ENCODE measurements around the gene COL4A4.

DNA sequence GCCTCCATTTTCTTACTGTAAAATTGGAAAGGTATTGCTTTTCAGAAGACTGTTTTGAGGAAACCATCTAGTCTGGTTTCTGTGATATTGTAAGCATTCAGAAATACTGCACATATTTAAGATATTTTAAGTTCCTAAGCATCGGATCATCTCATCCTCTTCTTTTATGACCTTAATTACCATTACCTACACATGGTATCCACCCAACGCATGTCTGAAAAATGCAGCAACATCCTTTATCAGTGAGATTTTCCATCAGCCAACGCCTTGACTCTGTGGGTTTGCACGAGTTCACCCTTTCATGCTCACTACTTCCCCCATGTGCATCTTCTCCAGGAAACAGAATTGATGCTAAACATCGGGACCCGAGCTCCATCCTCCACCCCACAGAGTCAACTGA, 84.3 kb downstream of the COL4A4 start:
- TF ChIP-seq, protein P1, sequence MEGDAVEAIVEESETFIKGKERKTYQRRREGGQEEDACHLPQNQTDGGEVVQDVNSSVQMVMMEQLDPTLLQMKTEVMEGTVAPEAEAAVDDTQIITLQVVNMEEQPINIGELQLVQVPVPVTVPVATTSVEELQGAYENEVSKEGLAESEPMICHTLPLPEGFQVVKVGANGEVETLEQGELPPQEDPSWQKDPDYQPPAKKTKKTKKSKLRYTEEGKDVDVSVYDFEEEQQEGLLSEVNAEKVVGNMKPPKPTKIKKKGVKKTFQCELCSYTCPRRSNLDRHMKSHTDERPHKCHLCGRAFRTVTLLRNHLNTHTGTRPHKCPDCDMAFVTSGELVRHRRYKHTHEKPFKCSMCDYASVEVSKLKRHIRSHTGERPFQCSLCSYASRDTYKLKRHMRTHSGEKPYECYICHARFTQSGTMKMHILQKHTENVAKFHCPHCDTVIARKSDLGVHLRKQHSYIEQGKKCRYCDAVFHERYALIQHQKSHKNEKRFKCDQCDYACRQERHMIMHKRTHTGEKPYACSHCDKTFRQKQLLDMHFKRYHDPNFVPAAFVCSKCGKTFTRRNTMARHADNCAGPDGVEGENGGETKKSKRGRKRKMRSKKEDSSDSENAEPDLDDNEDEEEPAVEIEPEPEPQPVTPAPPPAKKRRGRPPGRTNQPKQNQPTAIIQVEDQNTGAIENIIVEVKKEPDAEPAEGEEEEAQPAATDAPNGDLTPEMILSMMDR (IDR thresholded peaks at IDR 0.05) = no peak
- TF ChIP-seq, protein P2, sequence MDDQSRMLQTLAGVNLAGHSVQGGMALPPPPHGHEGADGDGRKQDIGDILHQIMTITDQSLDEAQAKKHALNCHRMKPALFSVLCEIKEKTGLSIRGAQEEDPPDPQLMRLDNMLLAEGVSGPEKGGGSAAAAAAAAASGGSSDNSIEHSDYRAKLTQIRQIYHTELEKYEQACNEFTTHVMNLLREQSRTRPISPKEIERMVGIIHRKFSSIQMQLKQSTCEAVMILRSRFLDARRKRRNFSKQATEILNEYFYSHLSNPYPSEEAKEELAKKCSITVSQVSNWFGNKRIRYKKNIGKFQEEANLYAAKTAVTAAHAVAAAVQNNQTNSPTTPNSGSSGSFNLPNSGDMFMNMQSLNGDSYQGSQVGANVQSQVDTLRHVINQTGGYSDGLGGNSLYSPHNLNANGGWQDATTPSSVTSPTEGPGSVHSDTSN (IDR thresholded peaks at IDR 0.05) = no peak
- TF ChIP-seq, protein P3, sequence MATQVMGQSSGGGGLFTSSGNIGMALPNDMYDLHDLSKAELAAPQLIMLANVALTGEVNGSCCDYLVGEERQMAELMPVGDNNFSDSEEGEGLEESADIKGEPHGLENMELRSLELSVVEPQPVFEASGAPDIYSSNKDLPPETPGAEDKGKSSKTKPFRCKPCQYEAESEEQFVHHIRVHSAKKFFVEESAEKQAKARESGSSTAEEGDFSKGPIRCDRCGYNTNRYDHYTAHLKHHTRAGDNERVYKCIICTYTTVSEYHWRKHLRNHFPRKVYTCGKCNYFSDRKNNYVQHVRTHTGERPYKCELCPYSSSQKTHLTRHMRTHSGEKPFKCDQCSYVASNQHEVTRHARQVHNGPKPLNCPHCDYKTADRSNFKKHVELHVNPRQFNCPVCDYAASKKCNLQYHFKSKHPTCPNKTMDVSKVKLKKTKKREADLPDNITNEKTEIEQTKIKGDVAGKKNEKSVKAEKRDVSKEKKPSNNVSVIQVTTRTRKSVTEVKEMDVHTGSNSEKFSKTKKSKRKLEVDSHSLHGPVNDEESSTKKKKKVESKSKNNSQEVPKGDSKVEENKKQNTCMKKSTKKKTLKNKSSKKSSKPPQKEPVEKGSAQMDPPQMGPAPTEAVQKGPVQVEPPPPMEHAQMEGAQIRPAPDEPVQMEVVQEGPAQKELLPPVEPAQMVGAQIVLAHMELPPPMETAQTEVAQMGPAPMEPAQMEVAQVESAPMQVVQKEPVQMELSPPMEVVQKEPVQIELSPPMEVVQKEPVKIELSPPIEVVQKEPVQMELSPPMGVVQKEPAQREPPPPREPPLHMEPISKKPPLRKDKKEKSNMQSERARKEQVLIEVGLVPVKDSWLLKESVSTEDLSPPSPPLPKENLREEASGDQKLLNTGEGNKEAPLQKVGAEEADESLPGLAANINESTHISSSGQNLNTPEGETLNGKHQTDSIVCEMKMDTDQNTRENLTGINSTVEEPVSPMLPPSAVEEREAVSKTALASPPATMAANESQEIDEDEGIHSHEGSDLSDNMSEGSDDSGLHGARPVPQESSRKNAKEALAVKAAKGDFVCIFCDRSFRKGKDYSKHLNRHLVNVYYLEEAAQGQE (IDR thresholded peaks at IDR 0.05) = no peak
- TF ChIP-seq CBX8 (IDR thresholded peaks at IDR 0.05) (no peak), MAFK (IDR thresholded peaks at IDR 0.05; ENCODE audit: partially characterized antibody) (no peak), ZNF302 (CRISPR knock-in tag; IDR thresholded peaks at IDR 0.05) (no peak), POLR2A (IDR thresholded peaks at IDR 0.05; ENCODE audit: low read length) (no peak), EHMT2 (IDR thresholded peaks at IDR 0.05; ENCODE audit: low read depth) (no peak), NR3C1 (IDR thresholded peaks at IDR 0.05) (no peak), CHD4 (IDR thresholded peaks at IDR 0.05; ENCODE audit: borderline replicate concordance) (no peak)
